Measurements from ENCODE around the gene OR6C70. TPM values are rescaled to one million over a fixed set of nuclear protein-coding genes. Genes with fewer than 3 reads are reported as not detected.
"Not testable (repeated sequence)": the region's sequence is repeated elsewhere in the genome, so short reads cannot be mapped to it uniquely, and the experiment has no call there.

The OR6C70 gene
- not detected for total RNA-seq
- polyA plus RNA-seq (ENCODE audit: insufficient read length in 2 of 2) = not detected
- long read RNA-seq, donor 1 = 0 reads
- long read RNA-seq, donor 2 = 0 reads
- long read RNA-seq, donor 3 = 0 reads
- long read RNA-seq, donor 4 = 0 reads

GRCh38 chr12:55470088-55470829 is at the start of gene OR6C70:
Gene OR6C70 (minus strand): TSS chr12:55470138. CDS start chr12:55470138, 0 bp downstream.
- DNase-seq (ENCODE audit: low read depth in 4 of 6, low spot score in 6 of 6) = no peak
- H3K4me3 ChIP-seq (ENCODE audit: low read depth, low read length) = no peak within 1 kb of the TSS
- no peaks in the 10 kb centered on the region for H3K4me1 ChIP-seq (ENCODE audit: control insufficient read depth, insufficient read depth, low read length)
- H3K27ac ChIP-seq (ENCODE audit: low read depth, low read length) = no peak within 1 kb of the TSS
- WGBS (ENCODE audit: insufficient coverage) = no CpG with 5 or more reads among the region's 3 CpGs
- no peaks in the 10 kb centered on the region for H3K36me3 ChIP-seq (ENCODE audit: control insufficient read depth, insufficient read depth, low read length)
- H3K9me3 ChIP-seq (ENCODE audit: control insufficient read depth, insufficient read depth, low read length) = no peaks in the 10 kb centered on the region
- H3K27me3 ChIP-seq (ENCODE audit: control insufficient read depth, insufficient read depth, low read length) = no peaks in the 10 kb centered on the region

DNA sequence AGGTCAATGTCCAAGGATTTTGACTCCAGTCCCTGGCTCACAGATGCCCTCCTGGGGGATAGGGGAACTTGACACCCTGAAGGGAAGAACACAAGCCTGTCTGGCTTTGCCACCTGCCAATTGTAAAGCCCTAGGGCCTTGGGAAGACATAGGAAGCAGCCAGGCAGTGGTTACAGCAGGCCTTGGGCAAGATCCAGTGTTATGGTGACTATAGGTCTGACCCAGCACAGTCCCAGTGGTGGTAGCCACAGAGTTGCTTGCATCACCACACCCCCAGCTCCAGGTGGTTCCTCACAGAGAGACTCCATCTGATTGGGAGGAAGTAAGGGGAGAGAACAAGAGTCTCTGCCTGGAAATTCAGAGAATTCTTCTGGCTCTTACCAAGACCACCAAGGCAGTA is 46.5 kb upstream of the OR6C70 start:
- Histone ChIP-seq H3K4me1 (ENCODE audit: control insufficient read depth, insufficient read depth, low read length) (no peaks in the 10 kb centered on the region), H3K27ac (ENCODE audit: low read depth, low read length) (no peak overlapping the region), H3K4me3 (ENCODE audit: low read depth, low read length) (no peak overlapping the region), H3K36me3 (ENCODE audit: control insufficient read depth, insufficient read depth, low read length) (no peaks in the 10 kb centered on the region), H3K9me3 (ENCODE audit: control insufficient read depth, insufficient read depth, low read length) (no peaks in the 10 kb centered on the region), H3K27me3 (ENCODE audit: control insufficient read depth, insufficient read depth, low read length) (no peaks in the 10 kb centered on the region)
- no peak for DNase-seq (ENCODE audit: low read depth in 4 of 6, low spot score in 6 of 6)

DNA sequence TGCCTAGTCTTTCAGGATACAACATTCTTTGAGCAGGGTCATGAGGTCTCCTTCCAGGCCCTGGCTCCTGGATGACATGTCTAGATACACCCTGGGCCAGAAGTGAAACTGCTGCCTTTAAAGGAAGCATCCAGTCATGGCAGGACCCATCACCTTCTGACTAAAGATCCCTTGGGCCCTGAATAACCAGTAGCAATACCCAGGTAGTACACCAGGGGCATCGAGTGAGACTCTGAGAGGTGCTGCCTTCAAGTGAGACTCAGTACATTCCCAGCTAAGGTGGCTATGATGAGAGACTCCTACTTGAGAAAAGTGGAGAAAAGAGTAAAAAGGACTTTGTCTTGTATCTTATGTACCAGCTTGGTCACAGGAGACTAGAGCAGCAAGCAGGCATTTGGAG is 45.8 kb upstream of the OR6C70 start:
- H3K4me3 ChIP-seq (ENCODE audit: low read depth, low read length) = no peak overlapping the region
- no peak overlapping the region for H3K27ac ChIP-seq (ENCODE audit: low read depth, low read length)
- no peaks in the 10 kb centered on the region for H3K9me3 ChIP-seq (ENCODE audit: control insufficient read depth, insufficient read depth, low read length)
- H3K36me3 ChIP-seq (ENCODE audit: control insufficient read depth, insufficient read depth, low read length) = no peaks in the 10 kb centered on the region
- no peak for DNase-seq (ENCODE audit: low read depth in 4 of 6, low spot score in 6 of 6)
- H3K4me1 ChIP-seq (ENCODE audit: control insufficient read depth, insufficient read depth, low read length) = no peaks in the 10 kb centered on the region
- WGBS (ENCODE audit: insufficient coverage) = 100% methylated on average over 1 of the region's 1 CpG
- H3K27me3 ChIP-seq (ENCODE audit: control insufficient read depth, insufficient read depth, low read length) = no peaks in the 10 kb centered on the region

GRCh38 chr12:55501601-55502000 is 31.7 kb upstream of the OR6C70 start:
- Histone ChIP-seq H3K27ac (ENCODE audit: low read depth, low read length) (no peak overlapping the region), H3K4me3 (ENCODE audit: low read depth, low read length) (no peak overlapping the region), H3K9me3 (ENCODE audit: control insufficient read depth, insufficient read depth, low read length) (no peaks in the 10 kb centered on the region), H3K27me3 (ENCODE audit: control insufficient read depth, insufficient read depth, low read length) (no peaks in the 10 kb centered on the region), H3K36me3 (ENCODE audit: control insufficient read depth, insufficient read depth, low read length) (no peaks in the 10 kb centered on the region), H3K4me1 (ENCODE audit: control insufficient read depth, insufficient read depth, low read length) (no peaks in the 10 kb centered on the region)
- no CpG with 5 or more reads among the region's 2 CpGs for WGBS (ENCODE audit: insufficient coverage)
- DNase-seq (ENCODE audit: low read depth in 4 of 6, low spot score in 6 of 6) = peak in 1 of 6 donors; percentile 52

DNA sequence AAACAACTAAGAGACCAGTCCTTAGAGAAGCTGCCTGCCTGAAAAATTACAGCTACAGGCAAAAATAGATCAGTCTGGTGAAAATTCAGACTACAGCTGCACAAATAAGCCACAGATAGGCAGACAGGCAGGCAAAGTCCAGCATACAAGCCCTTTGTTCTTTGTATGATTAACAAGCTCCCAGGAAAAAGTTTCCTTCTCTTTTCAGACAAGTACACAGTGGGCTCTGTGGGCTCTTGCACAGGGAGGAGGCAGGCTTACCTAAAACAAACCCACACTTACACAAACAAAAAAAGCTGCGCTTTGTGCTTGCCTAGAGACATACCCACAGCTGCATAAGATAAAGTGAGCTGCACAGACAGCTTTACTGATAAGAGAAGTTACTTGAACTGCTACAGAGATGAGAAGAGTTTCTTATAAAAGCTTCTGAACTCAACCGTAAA is 29.9 kb upstream of the OR6C70 start:
- Histone ChIP-seq H3K4me3 (ENCODE audit: low read depth, low read length) (no peak overlapping the region), H3K27me3 (ENCODE audit: control insufficient read depth, insufficient read depth, low read length) (no peaks in the 10 kb centered on the region), H3K36me3 (ENCODE audit: control insufficient read depth, insufficient read depth, low read length) (no peaks in the 10 kb centered on the region), H3K27ac (ENCODE audit: low read depth, low read length) (no peak overlapping the region), H3K9me3 (ENCODE audit: control insufficient read depth, insufficient read depth, low read length) (no peaks in the 10 kb centered on the region), H3K4me1 (ENCODE audit: control insufficient read depth, insufficient read depth, low read length) (no peaks in the 10 kb centered on the region)
- WGBS (ENCODE audit: insufficient coverage) = no CpG with 5 or more reads among the region's 2 CpGs
- peak in 2 of 6 donors; percentile 7 to 18 for DNase-seq (ENCODE audit: low read depth in 4 of 6, low spot score in 6 of 6)

DNA sequence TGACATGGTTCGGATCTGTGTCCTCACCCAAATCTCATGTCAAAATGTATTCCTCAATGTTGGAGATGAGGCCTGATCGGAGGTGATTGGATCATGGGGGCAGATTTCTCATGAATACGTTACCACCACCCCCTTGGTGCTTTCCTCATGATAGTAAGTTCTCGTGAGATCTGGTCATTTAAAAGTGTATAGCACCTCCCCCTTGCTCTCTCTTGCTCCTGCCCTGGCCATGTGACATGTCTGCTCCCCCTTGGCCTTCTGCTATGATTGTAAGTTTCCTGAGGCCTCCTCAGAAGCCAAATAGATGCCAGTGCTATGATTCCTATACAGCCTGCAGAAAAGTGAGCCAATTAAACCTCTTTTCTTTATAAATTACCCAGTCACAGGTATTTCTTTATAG is 29.3 kb upstream of the OR6C70 start:
- H3K4me3 ChIP-seq (ENCODE audit: low read depth, low read length) = no peak overlapping the region
- H3K36me3 ChIP-seq (ENCODE audit: control insufficient read depth, insufficient read depth, low read length) = no peaks in the 10 kb centered on the region
- H3K9me3 ChIP-seq (ENCODE audit: control insufficient read depth, insufficient read depth, low read length) = no peaks in the 10 kb centered on the region
- 86% methylated on average over 2 of the region's 4 CpGs for WGBS (ENCODE audit: insufficient coverage)
- no peak overlapping the region for H3K27ac ChIP-seq (ENCODE audit: low read depth, low read length)
- DNase-seq (ENCODE audit: low read depth in 4 of 6, low spot score in 6 of 6) = no peak
- H3K4me1 ChIP-seq (ENCODE audit: control insufficient read depth, insufficient read depth, low read length) = no peaks in the 10 kb centered on the region
- no peaks in the 10 kb centered on the region for H3K27me3 ChIP-seq (ENCODE audit: control insufficient read depth, insufficient read depth, low read length)

GRCh38 chr12:55495490-55495889 is 25.6 kb upstream of the OR6C70 start:
- H3K9me3 ChIP-seq (ENCODE audit: control insufficient read depth, insufficient read depth, low read length) = no peaks in the 10 kb centered on the region
- no peaks in the 10 kb centered on the region for H3K4me1 ChIP-seq (ENCODE audit: control insufficient read depth, insufficient read depth, low read length)
- no peaks in the 10 kb centered on the region for H3K27me3 ChIP-seq (ENCODE audit: control insufficient read depth, insufficient read depth, low read length)
- no peak for DNase-seq (ENCODE audit: low read depth in 4 of 6, low spot score in 6 of 6)
- H3K27ac ChIP-seq (ENCODE audit: low read depth, low read length) = no peak overlapping the region
- no peaks in the 10 kb centered on the region for H3K36me3 ChIP-seq (ENCODE audit: control insufficient read depth, insufficient read depth, low read length)
- 81% methylated on average over 3 of the region's 5 CpGs for WGBS (ENCODE audit: insufficient coverage)
- H3K4me3 ChIP-seq (ENCODE audit: low read depth, low read length) = no peak overlapping the region

DNA sequence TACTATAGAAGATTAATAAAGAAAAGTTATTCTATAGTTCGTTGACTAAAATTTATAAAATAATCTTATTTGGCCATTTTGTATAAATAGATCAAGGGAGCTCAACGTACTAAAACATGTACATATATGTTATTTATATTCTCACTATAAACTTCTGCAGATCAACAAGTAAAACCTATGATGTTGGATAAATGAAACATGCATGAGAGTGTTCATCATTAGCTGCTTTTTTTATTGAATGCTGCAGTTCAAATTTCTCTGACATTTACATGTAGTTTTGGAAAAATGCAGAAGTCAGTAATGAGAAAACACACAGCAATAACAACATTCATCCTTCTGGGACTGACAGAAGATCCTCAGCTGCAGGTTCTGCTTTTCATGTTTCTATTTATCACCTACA is 22.1 kb upstream of the OR6C70 start, which contains the start of gene OR6C68:
TSS of gene OR6C68 (plus strand) at position 301 of the 400 bp plus-strand sequence. CDS start at position 301, 0 bp downstream.
- H3K9me3 ChIP-seq (ENCODE audit: control insufficient read depth, insufficient read depth, low read length) = no peaks in the 10 kb centered on the region
- H3K27me3 ChIP-seq (ENCODE audit: control insufficient read depth, insufficient read depth, low read length) = no peaks in the 10 kb centered on the region
- H3K4me1 ChIP-seq (ENCODE audit: control insufficient read depth, insufficient read depth, low read length) = no peaks in the 10 kb centered on the region
- no peak within 1 kb of the TSS for H3K27ac ChIP-seq (ENCODE audit: low read depth, low read length)
- no peaks in the 10 kb centered on the region for H3K36me3 ChIP-seq (ENCODE audit: control insufficient read depth, insufficient read depth, low read length)
- DNase-seq (ENCODE audit: low read depth in 4 of 6, low spot score in 6 of 6) = no peak
- H3K4me3 ChIP-seq (ENCODE audit: low read depth, low read length) = no peak within 1 kb of the TSS
- WGBS (ENCODE audit: insufficient coverage) = no CpG with 5 or more reads among the region's 2 CpGs

- H3K4me1 ChIP-seq (ENCODE audit: control insufficient read depth, insufficient read depth, low read length); H3K4me3 ChIP-seq (ENCODE audit: low read depth, low read length); H3K9me3 ChIP-seq (ENCODE audit: control insufficient read depth, insufficient read depth, low read length); H3K27me3 ChIP-seq (ENCODE audit: control insufficient read depth, insufficient read depth, low read length); H3K27ac ChIP-seq (ENCODE audit: low read depth, low read length); H3K36me3 ChIP-seq (ENCODE audit: control insufficient read depth, insufficient read depth, low read length); DNase-seq (ENCODE audit: low read depth in 4 of 6, low spot score in 6 of 6): not testable (repeated sequence)
- no CpG with 5 or more reads among the region's 13 CpGs for WGBS (ENCODE audit: insufficient coverage)
Observed at GRCh38 chr12:55484284-55484683, 14.3 kb upstream of the OR6C70 start.

DNA sequence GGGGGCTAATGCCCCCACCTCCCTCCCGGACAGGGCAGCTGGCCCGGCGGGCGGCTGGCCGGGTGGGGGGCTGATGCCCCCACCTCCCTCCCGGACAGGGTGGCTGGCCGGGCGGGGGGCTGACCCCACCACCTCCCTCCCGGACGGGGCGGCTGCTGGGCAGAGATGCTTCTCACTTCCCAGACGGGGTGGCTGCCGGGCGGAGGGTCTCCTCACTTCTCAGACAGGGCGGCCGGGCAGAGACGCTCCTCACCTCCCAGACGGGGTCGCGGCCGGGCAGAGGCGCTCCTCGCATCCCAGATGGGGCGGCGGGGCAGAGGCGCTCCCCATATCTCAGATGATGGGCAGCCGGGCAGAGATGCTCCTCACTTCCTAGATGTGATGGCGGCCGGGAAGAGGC is 9.2 kb upstream of the OR6C70 start:
- not testable (repeated sequence) for H3K9me3 ChIP-seq (ENCODE audit: control insufficient read depth, insufficient read depth, low read length); DNase-seq (ENCODE audit: low read depth in 4 of 6, low spot score in 6 of 6); H3K4me1 ChIP-seq (ENCODE audit: control insufficient read depth, insufficient read depth, low read length); H3K36me3 ChIP-seq (ENCODE audit: control insufficient read depth, insufficient read depth, low read length); H3K27ac ChIP-seq (ENCODE audit: low read depth, low read length); H3K27me3 ChIP-seq (ENCODE audit: control insufficient read depth, insufficient read depth, low read length); H3K4me3 ChIP-seq (ENCODE audit: low read depth, low read length)
- WGBS (ENCODE audit: insufficient coverage) = 97% methylated on average over 17 of the region's 29 CpGs
